ENCODE measurements around the gene HIP1R. TPM values are rescaled to one million over a fixed set of nuclear protein-coding genes. Genes with fewer than 3 reads are reported as not detected.

HIP1R gene
- total RNA-seq, 1 donor from 2014 or later: 66.0 TPM

DNA sequence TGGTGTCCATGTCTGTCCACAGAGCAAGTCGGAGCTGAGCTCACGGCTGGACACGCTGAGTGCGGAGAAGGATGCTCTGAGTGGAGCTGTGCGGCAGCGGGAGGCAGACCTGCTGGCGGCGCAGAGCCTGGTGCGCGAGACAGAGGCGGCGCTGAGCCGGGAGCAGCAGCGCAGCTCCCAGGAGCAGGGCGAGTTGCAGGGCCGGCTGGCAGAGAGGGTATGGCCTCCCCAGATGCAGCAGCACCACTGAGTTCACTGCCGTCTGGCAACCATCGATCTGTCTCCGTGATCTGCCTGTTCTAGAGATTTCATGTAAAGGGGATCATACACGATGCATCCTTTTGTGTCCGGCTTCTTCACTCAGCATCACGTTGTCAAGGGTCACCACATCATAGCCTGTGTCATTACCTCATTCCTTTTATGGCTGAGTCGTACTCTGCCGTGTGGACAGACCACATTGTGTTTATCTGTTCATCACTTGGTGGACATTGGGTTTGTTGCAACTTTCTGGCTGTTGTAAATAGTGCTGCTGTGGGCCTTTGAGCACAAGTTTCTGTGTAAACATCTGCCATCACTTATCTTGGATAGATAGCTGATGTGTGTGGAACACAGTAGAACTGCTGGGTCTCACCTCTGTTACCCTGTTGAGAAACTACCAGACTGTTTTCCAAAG lies 21.9 kb downstream of the HIP1R start:
- no peaks in the 10 kb centered on the region for H3K27me3 ChIP-seq
- no peak for DNase-seq (ENCODE audit: extremely low spot score in 2 of 2)
- H3K4me1 ChIP-seq: peaks cover 34% of the 10 kb centered on the region
- H3K4me3 ChIP-seq: no peak overlapping the region
- intact Hi-C loops (cut with DNase I): no loop called here
- H3K27ac ChIP-seq: no peak overlapping the region
- peaks cover 0 to 24% of the 10 kb centered on the region in 2 donors for H3K36me3 ChIP-seq
- TF ChIP-seq POLR2A (IDR thresholded peaks at IDR 0.05) (no peak), POLR2AphosphoS5 (IDR thresholded peaks at IDR 0.05; ENCODE audit: insufficient read depth in 1 of 2, low read depth in 1 of 2) (no peak)
- TF ChIP-seq, protein P1, sequence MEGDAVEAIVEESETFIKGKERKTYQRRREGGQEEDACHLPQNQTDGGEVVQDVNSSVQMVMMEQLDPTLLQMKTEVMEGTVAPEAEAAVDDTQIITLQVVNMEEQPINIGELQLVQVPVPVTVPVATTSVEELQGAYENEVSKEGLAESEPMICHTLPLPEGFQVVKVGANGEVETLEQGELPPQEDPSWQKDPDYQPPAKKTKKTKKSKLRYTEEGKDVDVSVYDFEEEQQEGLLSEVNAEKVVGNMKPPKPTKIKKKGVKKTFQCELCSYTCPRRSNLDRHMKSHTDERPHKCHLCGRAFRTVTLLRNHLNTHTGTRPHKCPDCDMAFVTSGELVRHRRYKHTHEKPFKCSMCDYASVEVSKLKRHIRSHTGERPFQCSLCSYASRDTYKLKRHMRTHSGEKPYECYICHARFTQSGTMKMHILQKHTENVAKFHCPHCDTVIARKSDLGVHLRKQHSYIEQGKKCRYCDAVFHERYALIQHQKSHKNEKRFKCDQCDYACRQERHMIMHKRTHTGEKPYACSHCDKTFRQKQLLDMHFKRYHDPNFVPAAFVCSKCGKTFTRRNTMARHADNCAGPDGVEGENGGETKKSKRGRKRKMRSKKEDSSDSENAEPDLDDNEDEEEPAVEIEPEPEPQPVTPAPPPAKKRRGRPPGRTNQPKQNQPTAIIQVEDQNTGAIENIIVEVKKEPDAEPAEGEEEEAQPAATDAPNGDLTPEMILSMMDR (IDR thresholded peaks at IDR 0.05): no peak
- H3K9me3 ChIP-seq: no peaks in the 10 kb centered on the region

DNA sequence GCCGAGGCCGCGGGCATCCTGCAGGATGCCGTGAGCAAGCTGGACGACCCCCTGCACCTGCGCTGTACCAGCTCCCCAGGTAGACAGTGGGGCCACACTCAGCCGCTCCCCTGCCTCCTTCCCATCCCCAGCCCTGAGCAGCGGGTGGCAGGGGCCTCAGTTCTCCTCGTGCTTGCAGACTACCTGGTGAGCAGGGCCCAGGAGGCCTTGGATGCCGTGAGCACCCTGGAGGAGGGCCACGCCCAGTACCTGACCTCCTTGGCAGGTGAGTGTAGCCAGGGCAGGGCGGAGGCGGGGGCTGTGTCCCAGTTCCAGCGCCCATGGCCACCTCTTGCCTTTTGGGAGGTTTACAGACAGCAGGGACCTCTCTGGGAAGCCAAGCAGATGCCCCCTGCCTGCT lies 22.9 kb downstream of the HIP1R start:
- peaks cover 34% of the 10 kb centered on the region for H3K4me1 ChIP-seq
- H3K36me3 ChIP-seq: peaks cover 0 to 24% of the 10 kb centered on the region in 2 donors
- DNase-seq (ENCODE audit: extremely low spot score in 2 of 2): no peak
- no peak overlapping the region for H3K4me3 ChIP-seq
- intact Hi-C loops (cut with DNase I): loop anchor here (2.0 kb wide), 1 partner anchor 93 kb away; no protein-coding TSS in a partner anchor
- H3K27me3 ChIP-seq: no peaks in the 10 kb centered on the region
- no peak overlapping the region for H3K27ac ChIP-seq
- H3K9me3 ChIP-seq: no peaks in the 10 kb centered on the region
- TF ChIP-seq POLR2AphosphoS5 (IDR thresholded peaks at IDR 0.05; ENCODE audit: insufficient read depth in 1 of 2, low read depth in 1 of 2) (no peak), POLR2A (IDR thresholded peaks at IDR 0.05) (no peak)
- TF ChIP-seq, protein P1 (IDR thresholded peaks at IDR 0.05): no peak

DNA sequence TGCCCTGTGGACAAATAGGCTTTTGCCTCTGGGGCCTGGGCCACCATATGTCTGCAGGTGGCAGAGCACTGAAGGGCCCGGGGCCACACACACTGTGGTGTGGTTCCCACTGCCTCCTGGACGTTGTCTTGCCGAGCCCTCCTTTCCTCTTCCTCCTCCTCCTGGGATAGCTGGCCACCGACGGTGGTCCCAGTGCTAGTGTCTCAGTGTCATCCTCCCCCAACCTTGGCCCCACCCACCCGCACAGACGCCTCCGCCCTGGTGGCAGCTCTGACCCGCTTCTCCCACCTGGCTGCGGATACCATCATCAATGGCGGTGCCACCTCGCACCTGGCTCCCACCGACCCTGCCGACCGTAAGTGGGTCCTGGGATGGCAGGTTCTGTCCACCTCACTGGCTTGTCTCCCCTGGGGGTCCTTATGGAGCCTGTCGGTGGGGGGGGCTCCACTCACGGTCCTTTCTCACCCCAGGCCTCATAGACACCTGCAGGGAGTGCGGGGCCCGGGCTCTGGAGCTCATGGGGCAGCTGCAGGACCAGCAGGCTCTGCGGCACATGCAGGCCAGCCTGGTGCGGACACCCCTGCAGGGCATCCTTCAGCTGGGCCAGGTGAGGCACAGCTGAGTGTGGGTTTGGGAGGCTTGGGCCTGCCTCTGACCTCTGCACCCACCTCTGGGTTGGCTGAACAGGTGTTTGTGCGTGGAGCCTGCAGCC lies 23.5 kb downstream of the HIP1R start:
- Histone ChIP-seq H3K9me3 (no peaks in the 10 kb centered on the region), H3K27ac (no peak overlapping the region), H3K36me3 (peaks cover 0 to 24% of the 10 kb centered on the region in 2 donors), H3K4me3 (no peak overlapping the region), H3K4me1 (peaks cover 34% of the 10 kb centered on the region), H3K27me3 (no peaks in the 10 kb centered on the region)
- no peak for DNase-seq (ENCODE audit: extremely low spot score in 2 of 2)
- intact Hi-C loops (cut with DNase I): loop anchor here (2.0 kb wide), 1 partner anchor 92 kb away; no protein-coding TSS in a partner anchor
- no peak for TF ChIP-seq POLR2A (IDR thresholded peaks at IDR 0.05)
- TF ChIP-seq, protein P1 (IDR thresholded peaks at IDR 0.05): no peak
- no peak for TF ChIP-seq POLR2AphosphoS5 (IDR thresholded peaks at IDR 0.05; ENCODE audit: insufficient read depth in 1 of 2, low read depth in 1 of 2)

DNA sequence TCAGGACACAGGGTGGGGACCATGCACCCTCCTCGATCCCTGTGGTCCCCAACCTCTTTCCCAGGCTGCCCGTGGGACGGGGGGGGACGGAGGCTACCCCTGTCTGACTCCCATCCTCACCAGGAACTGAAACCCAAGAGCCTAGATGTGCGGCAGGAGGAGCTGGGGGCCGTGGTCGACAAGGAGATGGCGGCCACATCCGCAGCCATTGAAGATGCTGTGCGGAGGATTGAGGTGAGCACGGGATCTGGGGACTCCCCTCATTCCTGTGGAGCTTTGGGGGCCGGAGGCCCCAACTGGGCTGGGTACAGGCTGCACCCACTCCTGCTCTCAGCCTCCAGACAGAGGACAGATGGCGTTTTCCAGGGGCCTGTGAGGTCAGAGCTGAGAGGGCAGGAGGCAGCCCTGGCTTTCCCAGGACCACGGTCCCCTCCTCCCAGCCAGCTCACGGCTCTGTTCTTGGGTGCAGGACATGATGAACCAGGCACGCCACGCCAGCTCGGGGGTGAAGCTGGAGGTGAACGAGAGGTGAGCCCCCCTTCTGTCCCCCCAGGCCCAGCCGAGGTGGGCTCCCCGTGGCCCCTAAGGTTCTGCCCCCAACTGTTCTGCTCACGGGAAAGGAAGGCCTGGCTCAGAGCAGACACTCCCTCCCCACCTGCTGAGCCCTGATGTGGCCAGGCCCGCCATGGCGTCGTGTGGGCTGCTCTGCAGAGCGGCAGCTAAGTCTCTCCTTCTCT lies 24.2 kb downstream of the HIP1R start:
- DNase-seq (ENCODE audit: extremely low spot score in 2 of 2): no peak
- Histone ChIP-seq H3K27ac (no peak overlapping the region), H3K9me3 (no peaks in the 10 kb centered on the region), H3K36me3 (peaks cover 0 to 25% of the 10 kb centered on the region in 2 donors), H3K27me3 (no peaks in the 10 kb centered on the region), H3K4me3 (no peak overlapping the region), H3K4me1 (peaks cover 32% of the 10 kb centered on the region)
- intact Hi-C loops (cut with DNase I): loop anchor here (2.0 kb wide), 1 partner anchor 91 kb away; no protein-coding TSS in a partner anchor
- TF ChIP-seq, protein P1 (IDR thresholded peaks at IDR 0.05): no peak
